GM19468 (cell line): Measurements from ENCODE around the gene GNB3.
"Not testable (repeated sequence)": the region's sequence is repeated elsewhere in the genome, so short reads cannot be mapped to it uniquely, and the experiment has no call there.

Experiments
- ATAC-seq: cut with Tn5 transposase; IDR thresholded peaks from one replicate; pipeline ENCODE4 v1.9.1; 2021; ENCODE audit warnings: mild to moderate bottlenecking, moderate library complexity, moderate number of reproducible peaks; ENCODE audit not compliant: unreplicated experiment; ENCODE audit errors: extremely low read depth

Gene GNB3

GRCh38 chr12:6872073-6873048 lies 31.6 kb downstream of the GNB3 start:
- no peak for ATAC-seq

GRCh38 chr12:6873094-6874014 lies 32.6 kb downstream of the GNB3 start, which contains the start of gene SPSB2:
Gene SPSB2 (minus strand): TSS chr12:6873303. CDS start chr12:6872901, 402 bp downstream.
- ATAC-seq: peak; percentile 75

GRCh38 chr12:6874015-6874368 lies 33.3 kb downstream of the GNB3 start:
- not testable (repeated sequence) for ATAC-seq

GRCh38 chr12:6879824-6880223 lies 39.1 kb downstream of the GNB3 start:
- ATAC-seq: not testable (repeated sequence)

GRCh38 chr12:6883252-6883651 lies 42.5 kb downstream of the GNB3 start:
- no peak for ATAC-seq

GRCh38 chr12:6883683-6884082 lies 43.0 kb downstream of the GNB3 start:
- no peak for ATAC-seq

- ATAC-seq: no peak
Measured at GRCh38 chr12:6884539-6884938, 43.8 kb downstream of the GNB3 start.

- not testable (repeated sequence) for ATAC-seq
Measured at GRCh38 chr12:6886206-6886999, 45.7 kb downstream of the GNB3 start.

- no peak for ATAC-seq
Measured at GRCh38 chr12:6887460-6887859, 46.7 kb downstream of the GNB3 start.

- ATAC-seq: no peak
Measured at GRCh38 chr12:6888360-6888759, 47.6 kb downstream of the GNB3 start.

GRCh38 chr12:6888794-6889193 lies 48.1 kb downstream of the GNB3 start:
- not testable (repeated sequence) for ATAC-seq

- ATAC-seq: not testable (repeated sequence)
Measured at GRCh38 chr12:6889775-6890573, 49.2 kb downstream of the GNB3 start.

GRCh38 chr12:6890789-6891645 lies 50.3 kb downstream of the GNB3 start:
- ATAC-seq: peak; percentile 94

GRCh38 chr12:6891646-6892001 lies 50.9 kb downstream of the GNB3 start:
- ATAC-seq: no peak

GRCh38 chr12:6892683-6893082 lies 52.0 kb downstream of the GNB3 start:
- ATAC-seq: not testable (repeated sequence)

- ATAC-seq: no peak
Measured at GRCh38 chr12:6894321-6894720, 53.6 kb downstream of the GNB3 start.
